Activated CD4-positive, CD25-positive, alpha-beta regulatory T cell treated with anti-CD3 and anti-CD28 coated beads, Interleukin-2, amount 50 U/mL, for 72 hours (primary cell): ENCODE data around the gene TINCR.

Experiments
- DNase-seq: peaks from one replicate; pipeline ENCODE4 v3.0.0; 2021

Gene TINCR

GRCh38 chr19:5588906-5589676, 21.3 kb upstream of the TINCR start:
- no peak for DNase-seq

GRCh38 chr19:5588441-5588840, 20.7 kb upstream of the TINCR start:
- no peak for DNase-seq

- DNase-seq, result no peak
Observed at GRCh38 chr19:5587661-5588060, 19.9 kb upstream of the TINCR start.

GRCh38 chr19:5587071-5587455, 19.3 kb upstream of the TINCR start:
- DNase-seq, result no peak

GRCh38 chr19:5586300-5587070, 18.7 kb upstream of the TINCR start:
- no peak for DNase-seq

- no peak for DNase-seq
Observed at GRCh38 chr19:5585461-5586299, 17.9 kb upstream of the TINCR start.

GRCh38 chr19:5580161-5580571, 12.4 kb upstream of the TINCR start:
- no peak for DNase-seq

- DNase-seq, result no peak
Observed at GRCh38 chr19:5579697-5580096, 11.9 kb upstream of the TINCR start.

GRCh38 chr19:5579286-5579685, 11.5 kb upstream of the TINCR start:
- no peak for DNase-seq

GRCh38 chr19:5578097-5578846, 10.5 kb upstream of the TINCR start:
- peak; percentile 77 for DNase-seq

- DNase-seq, result no peak
Observed at GRCh38 chr19:5575590-5575989, 7.8 kb upstream of the TINCR start.

GRCh38 chr19:5572556-5573286, 5.0 kb upstream of the TINCR start:
- DNase-seq, result no peak

GRCh38 chr19:5571777-5572176, 4.0 kb upstream of the TINCR start:
- no peak for DNase-seq

- no peak for DNase-seq
Observed at GRCh38 chr19:5567970-5568407, 236 bp upstream of the TINCR start.

GRCh38 chr19:5564930-5565329, 2.8 kb downstream of the TINCR start:
- DNase-seq, result no peak

- no peak for DNase-seq
Observed at GRCh38 chr19:5563935-5564612, 3.7 kb downstream of the TINCR start.

GRCh38 chr19:5563008-5563431, 4.7 kb downstream of the TINCR start:
- DNase-seq, result no peak

- DNase-seq, result no peak
Observed at GRCh38 chr19:5562280-5562679, 5.5 kb downstream of the TINCR start.

- no peak for DNase-seq
Observed at GRCh38 chr19:5561559-5561958, 6.2 kb downstream of the TINCR start.

- no peak for DNase-seq
Observed at GRCh38 chr19:5560156-5560555, 7.6 kb downstream of the TINCR start.

GRCh38 chr19:5559804-5560133, 8.0 kb downstream of the TINCR start:
- DNase-seq, result no peak
